ENCODE results near the gene PLXNA4.

PLXNA4 gene

GRCh38 chr7:132551886-132552285, 24.4 kb downstream of the PLXNA4 start:
- no peak for TF ChIP-seq CTCF (IDR thresholded peaks at IDR 0.05)

GRCh38 chr7:132551439-132551838, 24.8 kb downstream of the PLXNA4 start:
- TF ChIP-seq CTCF (IDR thresholded peaks at IDR 0.05): no peak

GRCh38 chr7:132548489-132549078, 27.7 kb downstream of the PLXNA4 start:
- TF ChIP-seq CTCF (IDR thresholded peaks at IDR 0.05): no peak

GRCh38 chr7:132547821-132548220, 28.4 kb downstream of the PLXNA4 start:
- TF ChIP-seq CTCF (IDR thresholded peaks at IDR 0.05): no peak

GRCh38 chr7:132546366-132547127, 29.7 kb downstream of the PLXNA4 start:
- no peak for TF ChIP-seq CTCF (IDR thresholded peaks at IDR 0.05)

GRCh38 chr7:132545756-132546155, 30.5 kb downstream of the PLXNA4 start:
- TF ChIP-seq CTCF (IDR thresholded peaks at IDR 0.05): no peak

GRCh38 chr7:132544999-132545398, 31.3 kb downstream of the PLXNA4 start:
- no peak for TF ChIP-seq CTCF (IDR thresholded peaks at IDR 0.05)

All from LNCAP (cell line).